NCI-H774 (cell line): ENCODE results near the gene FRMPD4.

ENCODE experiments used
- DNase-seq: peaks from one replicate; lab custom pipeline; 2025; lab: John Stamatoyannopoulos, UW

FRMPD4 gene

GRCh38 chrX:12210971-12211370 is 72.7 kb downstream of the FRMPD4 start:
- DNase-seq = no peak

- no peak for DNase-seq
Observed at GRCh38 chrX:12223650-12224049, 85.4 kb downstream of the FRMPD4 start.

DNA sequence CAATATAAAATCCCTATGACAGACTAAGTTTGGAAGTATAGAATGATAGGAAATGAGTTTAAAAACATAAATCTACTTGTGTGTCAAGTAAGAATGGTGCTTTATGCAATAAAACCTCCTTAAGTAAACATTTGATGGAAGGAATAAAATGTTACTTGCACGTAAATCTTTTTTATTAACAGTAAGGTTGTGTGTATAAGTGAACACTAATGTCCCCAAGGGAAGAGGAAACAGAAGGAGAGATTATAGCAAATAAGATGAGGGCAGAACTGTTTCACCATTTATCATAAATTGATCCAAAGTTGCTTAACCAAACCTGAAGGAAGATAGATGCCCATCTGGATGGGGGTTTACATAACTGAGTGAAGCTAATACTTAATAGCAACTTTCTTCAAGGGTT is 86.8 kb downstream of the FRMPD4 start:
- DNase-seq = no peak

GRCh38 chrX:12227412-12228041 is 89.3 kb downstream of the FRMPD4 start:
- DNase-seq = no peak

GRCh38 chrX:12228862-12229261 is 90.6 kb downstream of the FRMPD4 start:
- DNase-seq = no peak

DNA sequence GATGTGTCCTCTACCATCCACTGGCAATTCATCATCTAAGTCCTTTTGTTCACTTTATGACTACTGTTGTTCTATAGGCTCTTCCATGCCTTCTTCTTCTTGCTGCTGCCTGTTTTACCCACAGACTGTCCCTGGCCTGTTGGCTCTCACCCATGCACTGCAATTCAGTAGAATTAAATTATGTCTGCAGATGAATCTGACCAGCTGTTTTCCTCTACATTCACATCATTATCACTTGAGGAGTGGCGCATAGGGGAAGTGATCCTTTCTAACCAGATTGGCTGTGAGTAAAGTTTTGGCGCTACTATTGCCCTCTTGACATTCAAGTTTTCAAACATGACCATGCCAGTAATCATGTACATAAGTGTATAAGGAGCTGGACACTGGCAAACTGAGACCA is 91.7 kb downstream of the FRMPD4 start:
- no peak for DNase-seq

- no peak for DNase-seq
Observed at GRCh38 chrX:12234534-12235329, 96.5 kb downstream of the FRMPD4 start.

DNA sequence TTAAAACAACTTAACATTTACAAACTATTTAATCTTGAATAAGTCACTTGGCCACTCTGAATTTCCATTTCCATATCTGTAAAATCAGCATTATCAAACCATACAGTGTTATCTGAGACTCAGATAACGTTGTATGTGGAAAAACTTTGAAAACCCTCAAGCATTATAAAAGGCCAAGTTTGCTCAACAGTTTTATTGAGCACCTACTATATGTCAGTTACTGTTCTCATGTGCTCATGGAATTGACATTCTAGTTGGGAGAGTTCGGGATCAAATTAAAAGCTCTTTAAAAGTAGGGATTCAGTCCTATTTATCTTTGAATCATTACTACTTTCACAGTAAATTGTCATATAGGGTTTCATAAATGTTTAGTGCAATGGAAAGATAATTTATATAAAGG is 97.9 kb downstream of the FRMPD4 start:
- no peak for DNase-seq

GRCh38 chrX:12237131-12237530 is 98.9 kb downstream of the FRMPD4 start:
- DNase-seq = no peak

DNA sequence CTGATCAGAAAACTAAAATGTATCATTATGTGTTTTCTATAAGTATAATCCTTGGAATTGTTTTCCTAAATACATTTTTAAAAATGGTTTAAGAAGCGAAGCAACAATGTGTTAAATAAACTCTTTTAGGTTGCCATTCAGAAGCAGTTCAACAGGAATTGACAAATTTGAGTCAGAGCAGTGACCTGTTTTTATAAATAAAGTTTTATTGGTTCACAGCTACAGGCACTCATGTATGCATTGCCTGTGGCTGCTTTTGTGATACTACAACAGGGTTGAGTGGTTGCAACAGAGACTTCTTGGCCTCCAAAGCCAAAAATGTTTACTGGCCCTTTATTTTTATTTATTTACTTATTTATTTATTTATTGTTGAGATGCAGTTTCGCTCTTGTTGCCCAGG is 99.5 kb downstream of the FRMPD4 start:
- no peak for DNase-seq

- DNase-seq = no peak
Observed at GRCh38 chrX:12239356-12240082, 101.2 kb downstream of the FRMPD4 start.

DNA sequence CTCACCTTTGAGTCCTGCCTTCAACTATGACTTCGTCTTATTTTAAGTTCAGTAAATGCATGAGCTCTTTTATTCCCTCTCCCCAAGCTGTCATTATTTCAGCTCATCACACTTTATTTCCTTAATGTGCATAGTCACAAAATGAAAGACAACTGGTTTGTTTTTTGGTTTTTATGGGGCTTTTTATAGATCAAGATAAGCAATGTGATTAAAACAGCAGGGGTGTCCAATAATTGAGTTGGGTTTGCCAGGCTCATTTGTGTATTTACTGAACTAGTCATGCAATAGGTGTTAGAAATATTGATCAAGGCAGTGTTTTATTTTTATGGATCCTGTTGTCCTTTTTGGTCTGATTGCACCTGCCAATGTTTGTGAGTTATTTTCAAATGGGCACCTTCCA is 102.2 kb downstream of the FRMPD4 start:
- DNase-seq = no peak

GRCh38 chrX:12241026-12241425 is 102.8 kb downstream of the FRMPD4 start:
- DNase-seq = no peak

GRCh38 chrX:12245650-12246645 is 107.7 kb downstream of the FRMPD4 start:
- DNase-seq = no peak

DNA sequence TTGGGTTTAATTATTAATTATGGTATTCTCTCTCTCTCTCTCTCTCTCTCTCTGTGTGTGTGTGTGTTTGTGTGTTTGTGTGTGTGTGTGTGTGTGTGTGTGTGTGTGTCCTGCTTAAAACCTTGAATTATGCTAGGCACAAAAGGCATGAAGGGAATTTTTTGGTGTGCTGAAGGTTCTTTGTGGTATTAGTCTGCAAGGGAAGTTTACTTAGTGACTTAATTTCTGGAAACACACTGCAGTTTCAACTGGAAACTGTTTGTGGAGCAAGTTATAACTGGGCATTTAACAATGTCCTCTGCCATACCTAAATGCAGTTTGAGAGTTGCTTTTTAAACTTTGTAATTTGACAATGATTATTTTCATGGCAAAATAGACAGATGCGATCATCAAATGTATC is 111.7 kb downstream of the FRMPD4 start:
- DNase-seq = no peak

DNA sequence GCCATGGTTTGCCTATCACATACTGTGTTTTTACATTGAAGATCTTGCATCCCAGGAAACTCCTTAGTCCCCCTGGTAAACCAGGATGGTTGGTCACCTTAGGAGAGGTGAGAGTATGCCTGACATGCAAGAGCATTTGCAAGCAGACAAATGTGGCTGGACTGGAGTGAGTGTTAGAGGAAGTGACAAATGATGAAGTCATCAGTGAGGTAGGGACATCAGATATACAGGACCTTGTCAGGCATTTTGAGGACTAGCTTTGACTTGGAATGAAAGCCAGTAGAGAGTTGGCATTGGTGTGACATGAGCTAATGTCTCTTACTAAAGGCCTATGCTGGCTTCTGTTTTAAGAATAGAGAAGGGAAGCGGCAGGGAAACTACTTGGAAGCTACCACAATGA is 124.9 kb downstream of the FRMPD4 start:
- no peak for DNase-seq

DNA sequence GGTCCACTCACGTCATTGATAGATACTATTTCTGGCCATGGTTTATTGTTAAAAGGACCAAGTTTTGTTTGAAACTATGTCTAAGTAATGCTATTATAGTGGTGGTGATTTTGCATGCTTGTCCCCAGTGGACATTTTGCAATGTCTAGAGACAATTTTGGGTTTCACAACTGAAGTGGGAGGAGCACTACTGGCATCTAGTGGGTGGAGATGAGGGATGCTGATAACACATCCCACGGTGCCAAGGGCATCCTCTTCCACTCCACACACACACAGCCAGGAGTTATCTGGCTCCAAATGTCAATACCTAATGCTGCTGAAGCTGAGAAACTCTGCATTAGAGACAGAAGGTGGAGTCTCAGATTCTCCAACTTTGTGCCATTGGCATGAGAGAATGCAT is 131.2 kb downstream of the FRMPD4 start:
- DNase-seq = no peak

DNA sequence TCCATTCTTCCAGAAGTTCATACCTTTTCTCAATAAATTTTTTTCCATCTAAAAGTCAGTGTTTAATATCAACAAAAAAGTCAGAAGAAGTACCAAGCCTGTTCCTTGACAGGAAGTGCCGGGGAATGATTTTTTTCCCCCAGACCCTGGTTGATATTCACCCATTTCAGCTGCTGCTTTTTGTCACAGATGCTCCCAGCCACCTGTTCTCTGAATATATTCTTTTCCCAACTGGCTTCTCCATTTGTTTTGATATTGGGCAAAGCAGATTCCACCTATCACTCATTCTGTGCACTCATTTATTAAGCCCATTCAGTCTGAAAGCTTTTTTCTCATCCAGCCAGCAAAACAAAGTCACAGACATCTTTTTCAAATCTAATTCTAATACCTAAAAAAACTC is 139.9 kb downstream of the FRMPD4 start:
- no peak for DNase-seq

DNA sequence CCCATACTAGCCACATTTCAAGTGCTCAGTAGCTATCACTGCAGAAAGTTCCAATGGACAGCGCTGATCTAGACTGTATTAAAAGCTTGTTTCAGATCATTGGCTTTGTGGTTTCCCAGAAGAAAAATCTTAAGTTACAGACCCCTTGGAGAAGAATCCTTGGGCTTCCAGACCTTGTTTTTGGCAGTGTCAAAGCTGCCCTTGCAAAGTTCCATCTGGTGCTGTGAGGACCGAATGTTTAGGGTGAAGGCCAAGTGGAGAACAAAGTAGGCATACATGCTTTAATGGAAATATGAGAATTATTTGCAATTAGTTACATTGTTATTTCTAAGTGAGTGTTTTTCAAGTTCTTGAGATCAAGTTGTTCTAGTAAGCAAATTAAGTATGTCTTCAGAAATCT is 144.7 kb downstream of the FRMPD4 start:
- DNase-seq = no peak

GRCh38 chrX:12292996-12293765 is 154.9 kb downstream of the FRMPD4 start:
- DNase-seq = no peak

GRCh38 chrX:12297353-12297752 is 159.1 kb downstream of the FRMPD4 start:
- DNase-seq = no peak
